HepG2 (cell line): ENCODE data around the gene REPS2. TPM values are rescaled to one million over a fixed set of nuclear protein-coding genes. Genes with fewer than 3 reads are reported as not detected.

Experiments used
- ATAC-seq: fragments of 200-7000 bp; cut with Tn5 transposase; 3 replicates; pipeline ENCODE4 v1.9.1; 2020; ENCODE audit warnings: mild to moderate bottlenecking, moderate library complexity
- BruUV-seq: library from RNA; stranded (reverse); fragments of 400-500 nt; replicated peaks from 2 replicates; lab custom pipeline; 2021; lab: Mats Ljungman, UMichigan
- CTCF ChIA-PET: fragments of 300-600 bp; formaldehyde crosslinking; extraction: SDS; loops from one replicate; lab custom pipeline; 2021; ENCODE audit warnings: low total read pairs, inconsistent platforms, low intra/inter-chr PET ratio; lab: Yijun Ruan, JAX
- POLR2A ChIA-PET: fragments of 350-600 bp; sonication (Branson Sonifier 250); formaldehyde crosslinking; loops from one replicate; lab custom pipeline; 2020; ENCODE audit warnings: antibody characterized with exemption, inconsistent platforms; lab: Yijun Ruan, JAX
- DNase-seq: peaks from one replicate; pipeline ENCODE4 v3.0.0-alpha.2; 2015; ENCODE audit warnings: low spot score
- FAIRE-seq: peaks from 3 replicates; lab custom pipeline; 2011; peaks lifted over from hg19 to GRCh38; lab: Jason Lieb, UNC
- H2AFZ ChIP-seq: one replicate; pipeline ENCODE4 v1.6.1; 2011; ENCODE audit warnings: low read length, inconsistent platforms
- H3K27ac ChIP-seq: fragments of 300-600 bp; 3 replicates; pipeline ENCODE4 v1.8.0; 2011; ENCODE audit warnings: mixed run types, mild to moderate bottlenecking, mixed read lengths, low read length, inconsistent platforms; ENCODE audit not compliant: insufficient read depth; ENCODE audit errors: extremely low read length
- H3K27me3 ChIP-seq, 2 experiments: fragments of 200-600 bp in 1 of 2; 2 replicates in 1 of 2; 3 replicates in 1 of 2; pipeline versions ENCODE4 v1.6.0 to v1.8.0; 2011; ENCODE audit warnings: low read length in 2 of 2, mild to moderate bottlenecking in 2 of 2, moderate library complexity in 2 of 2, inconsistent platforms in 1 of 2; ENCODE audit not compliant: insufficient read depth in 2 of 2, control insufficient read depth in 1 of 2
- H3K36me3 ChIP-seq, 2 experiments: fragments of 200-600 bp in 1 of 2; replicated peaks in 1 of 2; 2 replicates in 1 of 2; 3 replicates in 1 of 2; pipeline versions ENCODE4 v1.5.1 to v1.8.0; 2011; ENCODE audit warnings: low read length in 2 of 2, inconsistent platforms in 1 of 2; ENCODE audit not compliant: insufficient read depth in 2 of 2, control insufficient read depth in 1 of 2
- H3K4me1 ChIP-seq: 2 replicates; pipeline ENCODE4 v1.5.1; 2012; ENCODE audit warnings: low read length, inconsistent platforms; ENCODE audit not compliant: insufficient read depth
- H3K4me2 ChIP-seq: 2 replicates; pipeline ENCODE4 v1.6.0; 2011; ENCODE audit warnings: low read depth, low read length, inconsistent platforms
- H3K4me3 ChIP-seq, 3 experiments: fragments of 200-600 bp in 1 of 3; sonication (generic), shearing (Covaris generic) in 1 of 3; replicated peaks in 1 of 3; 2 replicates each; pipeline ENCODE4 v1.5.1; 2011 to 2016; ENCODE audit warnings: low read length in 3 of 3, inconsistent platforms in 2 of 3, low read depth in 2 of 3, mild to moderate bottlenecking in 2 of 3, control low read depth in 1 of 3, mixed read lengths in 1 of 3; ENCODE audit not compliant: insufficient read depth in 1 of 3
- H3K79me2 ChIP-seq: one replicate; pipeline ENCODE4 v1.6.1; 2011; ENCODE audit warnings: low read length, inconsistent platforms; ENCODE audit not compliant: insufficient read depth
- H3K9ac ChIP-seq: 2 replicates; pipeline ENCODE4 v1.6.0; 2011; ENCODE audit warnings: mild to moderate bottlenecking, low read depth, low read length, inconsistent platforms; ENCODE audit not compliant: insufficient read depth
- H3K9me3 ChIP-seq: 2 replicates; pipeline ENCODE4 v1.5.1; 2012; ENCODE audit warnings: mild to moderate bottlenecking, low read length
- H4K20me1 ChIP-seq: 2 replicates; pipeline ENCODE4 v1.6.0; 2011; ENCODE audit warnings: inconsistent platforms, mild to moderate bottlenecking, low read length, moderate library complexity; ENCODE audit not compliant: insufficient read depth
- BRD4 ChIP-seq: sonication (generic); formaldehyde crosslinking; IDR thresholded peaks from 2 replicates; pipeline ENCODE4 v1.4.0; 2020; ENCODE audit warnings: missing genetic modification reagents
- CBX2 ChIP-seq, 2 experiments: fragments of 200-600 bp in 1 of 2; sonication (generic); formaldehyde crosslinking in 1 of 2; IDR thresholded peaks; 2 replicates each; pipeline versions ENCODE4 v1.7.0 to v1.8.1; 2018 to 2022; ENCODE audit warnings: low read depth in 2 of 2, low read length in 1 of 2, mild to moderate bottlenecking in 1 of 2, missing genetic modification reagents in 1 of 2
- DR1 ChIP-seq: sonication (generic); formaldehyde crosslinking; IDR thresholded peaks from 2 replicates; pipeline ENCODE4 v1.8.0; 2021; ENCODE audit warnings: mild to moderate bottlenecking, missing genetic modification reagents, inconsistent platforms
- MAFK ChIP-seq, 2 experiments: IDR thresholded peaks in 1 of 2; conservative IDR thresholded peaks in 1 of 2; 2 replicates each; pipeline ENCODE4 v1.6.1; 2011; ENCODE audit warnings: improper control_type of control experiment in 2 of 2, low read length in 2 of 2
- MATR3 ChIP-seq: sonication (generic); formaldehyde crosslinking; IDR thresholded peaks from 2 replicates; pipeline ENCODE4 v1.4.0; 2020; ENCODE audit warnings: missing genetic modification reagents
- NFYC ChIP-seq: IDR thresholded peaks from 2 replicates; pipeline ENCODE4 v1.6.1; 2016; ENCODE audit warnings: missing genetic modification reagents, missing compliant biosample characterization
- PRDM4 ChIP-seq: sonication (generic); formaldehyde crosslinking; IDR thresholded peaks from 2 replicates; pipeline ENCODE4 v1.9.0; 2021; ENCODE audit warnings: missing genetic modification reagents, borderline replicate concordance
- RNF219 ChIP-seq: sonication (generic); formaldehyde crosslinking; IDR thresholded peaks from 2 replicates; pipeline ENCODE4 v1.5.0; 2020; ENCODE audit warnings: mild to moderate bottlenecking, missing genetic modification reagents
- SIX1 ChIP-seq: sonication (generic); formaldehyde crosslinking; IDR thresholded peaks from 2 replicates; pipeline ENCODE4 v1.4.0; 2020; ENCODE audit warnings: missing genetic modification reagents, borderline replicate concordance
- SNAPC5 ChIP-seq: sonication (generic); formaldehyde crosslinking; IDR thresholded peaks from 2 replicates; pipeline ENCODE4 v1.8.1; 2023; ENCODE audit warnings: mild to moderate bottlenecking, missing genetic modification reagents, borderline replicate concordance
- SUZ12 ChIP-seq: fragments of 150-350 bp; IDR thresholded peaks from 2 replicates; pipeline ENCODE4 v1.6.1; 2014; ENCODE audit warnings: low read depth, low read length
- ZNF234 ChIP-seq: sonication (generic); formaldehyde crosslinking; conservative IDR thresholded peaks from 2 replicates; pipeline ENCODE4 v1.5.1; 2020; ENCODE audit warnings: mild to moderate bottlenecking, missing genetic modification reagents
- ZNF501 ChIP-seq: sonication (generic); formaldehyde crosslinking; IDR thresholded peaks from 2 replicates; pipeline ENCODE4 v1.5.1; 2020; ENCODE audit warnings: mild to moderate bottlenecking, moderate library complexity, missing genetic modification reagents
- ZNF562 ChIP-seq: sonication (generic); formaldehyde crosslinking; IDR thresholded peaks from 2 replicates; pipeline ENCODE4 v1.8.0; 2022; ENCODE audit warnings: missing genetic modification reagents, borderline replicate concordance
- ZNF883 ChIP-seq: sonication (generic); formaldehyde crosslinking; IDR thresholded peaks from 2 replicates; pipeline ENCODE4 v1.5.1; 2020; ENCODE audit warnings: mild to moderate bottlenecking, missing genetic modification reagents; ENCODE audit errors: not compliant biosample characterization
- WGBS: methylation state at CpG from one replicate; pipeline ENCODE4 v1.1.6; 2017; ENCODE audit warnings: low lambda C conversion rate; 5-methylcytosine and 5-hydroxymethylcytosine counted together
- in situ Hi-C: cut with HindIII; loops from 2 replicates; pipeline ENCODE4 v1.10.0; 2017; ENCODE audit warnings: low pct_unique_long_range_greater_than_20kb; ENCODE audit not compliant: extremely low pct_ligation_motif_present
- intact Hi-C: fragments of 100-400 bp; cut with micrococcal nuclease; formaldehyde crosslinking; loops from one replicate; pipeline ENCODE4 v1.10.0; 2022; ENCODE audit not compliant: unreplicated experiment
- polyA plus RNA-seq, 8 experiments: library from polyadenylated mRNA; depleted of rRNA in 3 of 8; stranded (reverse) in 7 of 8; unstranded in 1 of 8; fragments of >200 nt; fragmentation: Illumina TruSeq in 4 of 8; extraction: Trizol in 4 of 8; gene quantifications; 2 replicates each; pipeline versions ENCODE4 v1.2.1 to v1.2.3, GENCODE V29; 2011 to 2016; ENCODE audit warnings: low read depth in 4 of 8, missing spikeins in 1 of 8, mixed read lengths in 1 of 8; ENCODE audit not compliant: insufficient read depth in 1 of 8
- total RNA-seq, 5 experiments: library from RNA; depleted of rRNA; stranded (reverse); fragments of >200 nt; fragmentation: Illumina TruSeq; extraction: Trizol; gene quantifications; 2 replicates each; pipeline ENCODE4 v1.2.3, GENCODE V29; 2016; ENCODE audit warnings: low read depth in 1 of 5

REPS2 gene
- total and polyA plus RNA-seq, 2 of the 13 experiments (the other 11 are each of a cell fraction or from before 2014, with no cell fraction given), result 0.05 to 0.58 TPM

- no peak overlapping the region for H2AFZ ChIP-seq
- no peak overlapping the region for H3K9ac ChIP-seq
- intact Hi-C loops, result no loop called here
- H3K4me2 ChIP-seq, result no peak overlapping the region
- ATAC-seq (no peak), DNase-seq (no peak), FAIRE-seq (no peak)
- H3K79me2 ChIP-seq, result no peaks in the 10 kb centered on the region
- in situ Hi-C loops, result no loop called here
- H3K4me3 ChIP-seq, result no peak overlapping the region
- no peak overlapping the region for H3K27ac ChIP-seq
- POLR2A ChIA-PET, result no interaction called here
- H3K36me3 ChIP-seq, result no peaks in the 10 kb centered on the region
- CTCF ChIA-PET, result no interaction called here
- 33% methylated on average over 3 of the region's 3 CpGs for WGBS
- no peaks in the 10 kb centered on the region for H4K20me1 ChIP-seq
- H3K27me3 ChIP-seq, result no peaks in the 10 kb centered on the region
- no peak for TF ChIP-seq SUZ12
- no peak for TF ChIP-seq CBX2 (IDR thresholded peaks at IDR 0.05; ENCODE audit: low read depth, low read length)
- no peak for TF ChIP-seq CBX2 (CRISPR knock-in tag; IDR thresholded peaks at IDR 0.05; ENCODE audit: low read depth)
- TF ChIP-seq SIX1 (CRISPR knock-in tag), result no peak
- no peak for TF ChIP-seq MATR3 (CRISPR knock-in tag)
- TF ChIP-seq DR1 (CRISPR knock-in tag), result no peak
- no peak for TF ChIP-seq ZNF562
- no peak for TF ChIP-seq ZNF883
- no peak for TF ChIP-seq BRD4 (CRISPR knock-in tag)
- no peak for TF ChIP-seq NFYC (CRISPR knock-in tag)
- H3K4me1 ChIP-seq, result no peaks in the 10 kb centered on the region
- no TSS peak for BruUV-seq
- H3K9me3 ChIP-seq, result no peaks in the 10 kb centered on the region
Measured at GRCh38 chrX:16914058-16914457, 32.4 kb upstream of the REPS2 start.

- Histone ChIP-seq H3K4me2 (no peak overlapping the region), H3K4me1 (no peaks in the 10 kb centered on the region), H3K4me3 (no peak overlapping the region), H3K79me2 (no peaks in the 10 kb centered on the region), H3K9me3 (no peaks in the 10 kb centered on the region), H3K36me3 (no peaks in the 10 kb centered on the region), H3K9ac (no peak overlapping the region), H3K27me3 (no peaks in the 10 kb centered on the region), H3K27ac (no peak overlapping the region), H4K20me1 (no peaks in the 10 kb centered on the region), H2AFZ (no peak overlapping the region)
- no TSS peak for BruUV-seq
- no peak for TF ChIP-seq MAFK (conservative IDR thresholded peaks at IDR 0.05 in 1 of 2, IDR thresholded peaks at IDR 0.05 in 1 of 2; ENCODE audit: low read length in 2 of 2)
- TF ChIP-seq ZNF234 (CRISPR knock-in tag), result no peak
- TF ChIP-seq ZNF501 (CRISPR knock-in tag), result no peak
- no peak for TF ChIP-seq SNAPC5 (CRISPR knock-in tag)
- no peak for TF ChIP-seq RNF219 (CRISPR knock-in tag)
- TF ChIP-seq PRDM4 (CRISPR knock-in tag), result no peak
- in situ Hi-C loops (no loop called here), intact Hi-C loops (no loop called here)
- ATAC-seq (no peak), DNase-seq (no peak), FAIRE-seq (no peak)
- POLR2A ChIA-PET, result no interaction called here
- CTCF ChIA-PET, result no interaction called here
- 35% methylated on average over 5 of the region's 5 CpGs for WGBS
Measured at GRCh38 chrX:16916561-16916960, 29.9 kb upstream of the REPS2 start.
